Ovary (tissue), 9 donors: ENCODE results near the gene WDR1. TPM values are rescaled to one million over a fixed set of nuclear protein-coding genes. Genes with fewer than 3 reads are reported as not detected.

ENCODE experiments used
- DNase-seq, 5 donors: peaks; one replicate each; pipeline ENCODE4 v3.0.0-alpha.2; 2019 to 2020
- H3K27ac ChIP-seq, 2 donors: fragments of 200-600 bp; one replicate each; pipeline versions ENCODE4 v1.5.1 to v1.8.0; 2019 to 2022
- H3K27me3 ChIP-seq: fragments of 200-600 bp; one replicate; pipeline ENCODE4 v1.8.0; 2022
- H3K36me3 ChIP-seq: fragments of 200-600 bp; sonication (generic); one replicate; pipeline ENCODE4 v1.5.1; 2019
- H3K4me1 ChIP-seq: one replicate; pipeline ENCODE4 v1.8.1; 2013; ENCODE audit warnings: mild to moderate bottlenecking, moderate library complexity; ENCODE audit not compliant: insufficient read depth
- H3K4me3 ChIP-seq: fragments of 200-600 bp; sonication (generic); one replicate; pipeline ENCODE4 v1.5.1; 2017
- H3K9me3 ChIP-seq, 2 donors: fragments of 200-600 bp in 1 of 2; sonication (generic) in 1 of 2; one replicate each; pipeline versions ENCODE4 v1.5.1 to v1.8.1; 2013 to 2019; ENCODE audit warnings: mild to moderate bottlenecking in 1 of 2, moderate library complexity in 1 of 2
- CTCF ChIP-seq, 3 donors: fragments of 450-650 bp in 2 of 3; fragments of 200-600 bp in 1 of 3; IDR thresholded peaks; one replicate each; pipeline versions ENCODE4 v1.5.1 to v1.8.0; 2016 to 2022; ENCODE audit warnings: antibody characterized with exemption in 3 of 3, mild to moderate bottlenecking in 1 of 3
- EP300 ChIP-seq: sonication (generic); formaldehyde crosslinking; IDR thresholded peaks from one replicate; pipeline ENCODE4 v1.6.1; 2017; ENCODE audit warnings: antibody characterized with exemption
- POLR2A ChIP-seq: fragments of 450-650 bp; IDR thresholded peaks from one replicate; pipeline ENCODE4 v1.6.1; 2017; ENCODE audit warnings: antibody characterized with exemption, mild to moderate bottlenecking, moderate library complexity
- WGBS, 3 donors: extraction: QIAGEN DNeasy Blood & Tissue Kit in 1 of 3; methylation state at CpG; one replicate each; pipeline versions ENCODE4 v1.1.5 to v1.1.7; 2013 to 2017; 5-methylcytosine and 5-hydroxymethylcytosine counted together
- intact Hi-C, 4 donors: fragments of 100-400 bp; cut with DNase I; formaldehyde crosslinking; loops; one replicate each; pipeline versions ENCODE4 v1.11.0 to v1.15.1; 2022 to 2023
- polyA plus RNA-seq, 2 donors: library from polyadenylated mRNA; stranded (reverse); fragments of 200-250 nt in 1 of 2; fragments of 350-450 nt in 1 of 2; fragmentation: Illumina TruSeq in 1 of 2; extraction: RNeasy Lipid Tissue Mini Kit (QIAGEN cat#74804) in 1 of 2; gene quantifications; one replicate each; pipeline ENCODE4 v1.2.3, GENCODE V29; 2013 to 2014
- total RNA-seq, 7 donors: library from RNA; depleted of rRNA in 2 of 7; stranded (reverse); fragments of >200 nt in 2 of 7; fragmentation: NEBNext Ultra II Directional in 3 of 7; extraction: Animal tissue kit (Norgen Biotek cat#: 25700) in 3 of 7; gene quantifications; one replicate each; pipeline versions ENCODE4 v1.1.0 to v1.2.4, GENCODE V29; 2016 to 2023
- donor health status: DM: no; HTN: no; CAD: no; lungs with moderate emphysema.
- donor health status: DM: no; HTN: no; CAD: no.
- donor health status: Bipolar disorder and iron deficiency.
- donor health status: DM: yes; HTN: yes; CAD: no.
- donor health status: DM: no; HTN: no; CAD: no.
- donor health status: DM: yes; HTN: yes; CAD: no.

The WDR1 gene
- total and polyA plus RNA-seq, 9 donors = 67.2 to 352 (median 260) TPM

GRCh38 chr4:10120943-10121567 lies 4.5 kb upstream of the WDR1 start:
- 84 to 89% (median 87%) methylated on average over 11 of the region's 11 CpGs for WGBS, 3 donors
- no peak for DNase-seq
- intact Hi-C loops = no loop called here
- no peaks in the 10 kb centered on the region for H3K27me3 ChIP-seq
- H3K4me1 ChIP-seq = peaks cover 10% of the 10 kb centered on the region
- H3K36me3 ChIP-seq = no peaks in the 10 kb centered on the region
- TF ChIP-seq EP300 = no peak
- no peak for TF ChIP-seq CTCF (IDR thresholded peaks at IDR 0.05)
- TF ChIP-seq POLR2A = no peak
- no peak overlapping the region for H3K27ac ChIP-seq
- H3K9me3 ChIP-seq = no peaks in the 10 kb centered on the region
- H3K4me3 ChIP-seq = no peak overlapping the region

GRCh38 chr4:10119773-10120172 lies 3.2 kb upstream of the WDR1 start:
- intact Hi-C loops = loop anchor here in 1 of 4 donors (5.0 kb wide), 1 partner anchor 97 kb away; the partner anchor contains the start of gene SLC2A9
- Histone ChIP-seq H3K4me3 (no peak overlapping the region), H3K27ac (no peak overlapping the region), H3K36me3 (no peaks in the 10 kb centered on the region), H3K27me3 (no peaks in the 10 kb centered on the region), H3K9me3 (no peaks in the 10 kb centered on the region), H3K4me1 (peaks cover 18% of the 10 kb centered on the region)
- 96 to 99% (median 96%) methylated on average over 7 of the region's 7 CpGs for WGBS, 3 donors
- TF ChIP-seq POLR2A = no peak
- TF ChIP-seq CTCF (IDR thresholded peaks at IDR 0.05) = no peak
- no peak for TF ChIP-seq EP300
- DNase-seq = no peak

- Histone ChIP-seq H3K27me3 (no peaks in the 10 kb centered on the region), H3K27ac (peak overlapping the region in 1 of 2 donors; percentile 98), H3K4me1 (peaks cover 20% of the 10 kb centered on the region), H3K4me3 (no peak overlapping the region), H3K9me3 (no peaks in the 10 kb centered on the region), H3K36me3 (no peaks in the 10 kb centered on the region)
- intact Hi-C loops = loop anchor here in 1 of 4 donors (5.0 kb wide), 1 partner anchor 97 kb away; the partner anchor contains the start of gene SLC2A9
- DNase-seq = no peak
- 37 to 55% (median 55%) methylated on average over 8 of the region's 8 CpGs for WGBS, 3 donors
- TF ChIP-seq POLR2A = no peak
- TF ChIP-seq CTCF (IDR thresholded peaks at IDR 0.05) = no peak
- TF ChIP-seq EP300 = no peak
These were observed 2.7 kb upstream of the WDR1 start for GRCh38 chr4:10119278-10119677.

- no peaks in the 10 kb centered on the region for H3K27me3 ChIP-seq
- intact Hi-C loops = loop anchor here in 1 of 4 donors (5.0 kb wide), 1 partner anchor 96 kb away; the partner anchor contains the start of gene SLC2A9
- H3K36me3 ChIP-seq = no peaks in the 10 kb centered on the region
- no peak overlapping the region for H3K4me3 ChIP-seq
- peaks cover 20% of the 10 kb centered on the region for H3K4me1 ChIP-seq
- H3K9me3 ChIP-seq = no peaks in the 10 kb centered on the region
- no peak for TF ChIP-seq CTCF (IDR thresholded peaks at IDR 0.05)
- TF ChIP-seq POLR2A = no peak
- no peak for TF ChIP-seq EP300
- peak overlapping the region; percentile 93 to 98 for H3K27ac ChIP-seq
- no peak for DNase-seq
- WGBS, 3 donors = 55 to 69% (median 62%) methylated on average over 21 of the region's 21 CpGs
These were observed 1.7 kb upstream of the WDR1 start for GRCh38 chr4:10118048-10119004.
